ELR (cell line): ENCODE results near the gene B3GAT1.

Experiments used
- DNase-seq: peaks from one replicate; pipeline ENCODE4 v3.0.0-alpha.2; 2015; ENCODE audit warnings: low read depth

The B3GAT1 gene

GRCh38 chr11:134409552-134410429, 2.3 kb downstream of the B3GAT1 start:
- DNase-seq, result no peak

GRCh38 chr11:134407923-134408322, 4.1 kb downstream of the B3GAT1 start:
- DNase-seq, result no peak

- DNase-seq, result no peak
Observed at GRCh38 chr11:134407321-134407828, 4.7 kb downstream of the B3GAT1 start.

- no peak for DNase-seq
Observed at GRCh38 chr11:134406264-134407185, 5.5 kb downstream of the B3GAT1 start.

GRCh38 chr11:134405841-134406240, 6.2 kb downstream of the B3GAT1 start:
- no peak for DNase-seq

- no peak for DNase-seq
Observed at GRCh38 chr11:134405436-134405835, 6.6 kb downstream of the B3GAT1 start.

GRCh38 chr11:134404575-134405341, 7.3 kb downstream of the B3GAT1 start:
- no peak for DNase-seq

- no peak for DNase-seq
Observed at GRCh38 chr11:134402910-134403309, 9.1 kb downstream of the B3GAT1 start.

- DNase-seq, result no peak
Observed at GRCh38 chr11:134401825-134402809, 9.9 kb downstream of the B3GAT1 start.

- no peak for DNase-seq
Observed at GRCh38 chr11:134399996-134400395, 12.0 kb downstream of the B3GAT1 start.

- no peak for DNase-seq
Observed at GRCh38 chr11:134399293-134399654, 12.8 kb downstream of the B3GAT1 start.

GRCh38 chr11:134398644-134399292, 13.3 kb downstream of the B3GAT1 start:
- DNase-seq, result no peak

- DNase-seq, result no peak
Observed at GRCh38 chr11:134398079-134398444, 14.0 kb downstream of the B3GAT1 start.

- DNase-seq, result no peak
Observed at GRCh38 chr11:134397304-134398078, 14.6 kb downstream of the B3GAT1 start.

- DNase-seq, result no peak
Observed at GRCh38 chr11:134395002-134395401, 17.0 kb downstream of the B3GAT1 start.

GRCh38 chr11:134394311-134394710, 17.7 kb downstream of the B3GAT1 start:
- no peak for DNase-seq

- no peak for DNase-seq
Observed at GRCh38 chr11:134393638-134394037, 18.4 kb downstream of the B3GAT1 start.

GRCh38 chr11:134392953-134393615, 19.0 kb downstream of the B3GAT1 start:
- DNase-seq, result no peak

- DNase-seq, result no peak
Observed at GRCh38 chr11:134391656-134392055, 20.4 kb downstream of the B3GAT1 start.
